Keratinocyte (primary cell): ENCODE measurements around the gene RTP5. TPM values are rescaled to one million over a fixed set of nuclear protein-coding genes. Genes with fewer than 3 reads are reported as not detected.

Source experiments
- DNase-seq: peaks from one replicate; pipeline ENCODE4 v3.0.0-alpha.2; 2011; ENCODE audit warnings: low read depth, missing footprints, low spot score
- FAIRE-seq: peaks from 2 replicates; lab custom pipeline; 2011; peaks lifted over from hg19 to GRCh38; lab: Jason Lieb, UNC
- H2AFZ ChIP-seq: 2 replicates; pipeline ENCODE4 v1.6.0; 2012; ENCODE audit warnings: low read length, control low read depth, inconsistent platforms; ENCODE audit not compliant: control insufficient read depth
- H3K27ac ChIP-seq: 2 replicates; pipeline ENCODE4 v1.5.1; 2011; ENCODE audit warnings: low read length; ENCODE audit not compliant: control insufficient read depth, insufficient read depth
- H3K27me3 ChIP-seq: 3 replicates; pipeline ENCODE4 v1.6.0; 2011; ENCODE audit warnings: low read length; ENCODE audit not compliant: control insufficient read depth, insufficient read depth; ENCODE audit errors: extremely low read depth
- H3K36me3 ChIP-seq, 2 experiments: 2 replicates in 1 of 2; 3 replicates in 1 of 2; pipeline ENCODE4 v1.5.1; 2011; ENCODE audit warnings: low read length in 2 of 2, mild to moderate bottlenecking in 1 of 2; ENCODE audit not compliant: control insufficient read depth in 2 of 2, insufficient read depth in 2 of 2; ENCODE audit errors: extremely low read depth in 1 of 2
- H3K4me1 ChIP-seq: 3 replicates; pipeline ENCODE4 v1.5.1; 2011; ENCODE audit warnings: low read length; ENCODE audit not compliant: control insufficient read depth, insufficient read depth; ENCODE audit errors: extremely low read depth
- H3K4me2 ChIP-seq: 3 replicates; pipeline ENCODE4 v1.6.0; 2011; ENCODE audit warnings: low read depth, low read length; ENCODE audit not compliant: control insufficient read depth, insufficient read depth; ENCODE audit errors: extremely low read depth
- H3K4me3 ChIP-seq, 3 experiments: fragments of 200-600 bp in 1 of 3; sonication (generic) in 1 of 3; 2 replicates in 2 of 3; 3 replicates in 1 of 3; pipeline ENCODE4 v1.5.1; 2011 to 2016; ENCODE audit warnings: low read length in 3 of 3, mild to moderate bottlenecking in 3 of 3, control low read depth in 2 of 3, inconsistent platforms in 1 of 3, low read depth in 1 of 3, mixed read lengths in 1 of 3, mixed run types in 1 of 3, moderate library complexity in 1 of 3; ENCODE audit not compliant: control insufficient read depth in 2 of 3, insufficient read depth in 2 of 3; ENCODE audit errors: extremely low read depth in 1 of 3
- H3K79me2 ChIP-seq: 2 replicates; pipeline ENCODE4 v1.6.0; 2012; ENCODE audit warnings: low read length; ENCODE audit not compliant: control insufficient read depth, insufficient read depth
- H3K9ac ChIP-seq: 3 replicates; pipeline ENCODE4 v1.6.0; 2011; ENCODE audit warnings: low read length; ENCODE audit not compliant: control insufficient read depth, insufficient read depth; ENCODE audit errors: extremely low read depth
- H3K9me1 ChIP-seq: 3 replicates; pipeline ENCODE4 v1.6.0; 2011; ENCODE audit warnings: low read length; ENCODE audit not compliant: control insufficient read depth, insufficient read depth; ENCODE audit errors: extremely low read depth
- H3K9me3 ChIP-seq: 2 replicates; pipeline ENCODE4 v1.5.1; 2012; ENCODE audit warnings: low read depth, low read length; ENCODE audit not compliant: control insufficient read depth
- H4K20me1 ChIP-seq: 3 replicates; pipeline ENCODE4 v1.6.0; 2011; ENCODE audit warnings: low read length; ENCODE audit not compliant: control insufficient read depth, insufficient read depth; ENCODE audit errors: extremely low read depth
- EZH2 ChIP-seq: IDR thresholded peaks from one replicate; pipeline ENCODE4 v1.6.1; 2012; ENCODE audit warnings: inconsistent platforms, mild to moderate bottlenecking, low read length, moderate library complexity
- dilution Hi-C: fragments of 300-500 bp; cut with MboI; formaldehyde crosslinking; loops from one replicate; pipeline ENCODE4 v1.7.0; 2020; ENCODE audit warnings: low sequenced_read_pairs; ENCODE audit not compliant: extremely low pct_ligation_motif_present
- polyA plus RNA-seq, 5 experiments: library from polyadenylated mRNA; depleted of rRNA in 3 of 5; stranded (reverse) in 3 of 5; stranded (forward) in 1 of 5; unstranded in 1 of 5; fragments of >200 nt; gene quantifications; 1 replicate in 1 of 5; 2 replicates in 3 of 5; 3 replicates in 1 of 5; pipeline versions ENCODE4 v1.2.1 to v1.2.3, GENCODE V29; 2011 to 2012; ENCODE audit warnings: missing spikeins in 2 of 5, low read depth in 1 of 5, low replicate concordance in 1 of 5
- TF ChIP-seq, protein P1 (sequence below), 3 experiments: IDR thresholded peaks in 1 of 3; conservative IDR thresholded peaks in 1 of 3; optimal IDR thresholded peaks in 1 of 3; 2 replicates in 2 of 3; 3 replicates in 1 of 3; pipeline versions ENCODE3 to v1.5.1; 2011; ENCODE audit warnings: low read length in 3 of 3, mild to moderate bottlenecking in 3 of 3, moderate library complexity in 2 of 3, control low read depth in 1 of 3, inconsistent platforms in 1 of 3; ENCODE audit not compliant: insufficient read depth in 2 of 3; ENCODE audit errors: extremely low read depth in 1 of 3

RTP5 gene
- polyA plus RNA-seq, 1 donor (not counting 4 experiments of a cell fraction or from before 2014, with no cell fraction given) = not detected

- peaks cover 16% of the 10 kb centered on the region for H3K27me3 ChIP-seq
- no peaks in the 10 kb centered on the region for H3K79me2 ChIP-seq
- no peak overlapping the region for H3K4me3 ChIP-seq
- TF ChIP-seq, protein P1, sequence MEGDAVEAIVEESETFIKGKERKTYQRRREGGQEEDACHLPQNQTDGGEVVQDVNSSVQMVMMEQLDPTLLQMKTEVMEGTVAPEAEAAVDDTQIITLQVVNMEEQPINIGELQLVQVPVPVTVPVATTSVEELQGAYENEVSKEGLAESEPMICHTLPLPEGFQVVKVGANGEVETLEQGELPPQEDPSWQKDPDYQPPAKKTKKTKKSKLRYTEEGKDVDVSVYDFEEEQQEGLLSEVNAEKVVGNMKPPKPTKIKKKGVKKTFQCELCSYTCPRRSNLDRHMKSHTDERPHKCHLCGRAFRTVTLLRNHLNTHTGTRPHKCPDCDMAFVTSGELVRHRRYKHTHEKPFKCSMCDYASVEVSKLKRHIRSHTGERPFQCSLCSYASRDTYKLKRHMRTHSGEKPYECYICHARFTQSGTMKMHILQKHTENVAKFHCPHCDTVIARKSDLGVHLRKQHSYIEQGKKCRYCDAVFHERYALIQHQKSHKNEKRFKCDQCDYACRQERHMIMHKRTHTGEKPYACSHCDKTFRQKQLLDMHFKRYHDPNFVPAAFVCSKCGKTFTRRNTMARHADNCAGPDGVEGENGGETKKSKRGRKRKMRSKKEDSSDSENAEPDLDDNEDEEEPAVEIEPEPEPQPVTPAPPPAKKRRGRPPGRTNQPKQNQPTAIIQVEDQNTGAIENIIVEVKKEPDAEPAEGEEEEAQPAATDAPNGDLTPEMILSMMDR (optimal IDR thresholded peaks at IDR 0.05 in 1 of 3, IDR thresholded peaks at IDR 0.05 in 1 of 3, conservative IDR thresholded peaks at IDR 0.05 in 1 of 3; ENCODE audit: extremely low read depth in 1 of 3, insufficient read depth in 2 of 3, low read length in 3 of 3) = no peak
- no peak for TF ChIP-seq EZH2
- dilution Hi-C loops = no loop called here
- H4K20me1 ChIP-seq = no peaks in the 10 kb centered on the region
- H3K9me1 ChIP-seq = no peaks in the 10 kb centered on the region
- no peaks in the 10 kb centered on the region for H3K9me3 ChIP-seq
- H2AFZ ChIP-seq = no peak overlapping the region
- peaks cover 46% of the 10 kb centered on the region for H3K4me1 ChIP-seq
- no peak overlapping the region for H3K27ac ChIP-seq
- no peaks in the 10 kb centered on the region for H3K36me3 ChIP-seq
- no peak for DNase-seq
- no peak for FAIRE-seq
- H3K4me2 ChIP-seq = no peak overlapping the region
- H3K9ac ChIP-seq = no peak overlapping the region
Observed at GRCh38 chr2:241893265-241893664, 23.7 kb downstream of the RTP5 start.

DNA sequence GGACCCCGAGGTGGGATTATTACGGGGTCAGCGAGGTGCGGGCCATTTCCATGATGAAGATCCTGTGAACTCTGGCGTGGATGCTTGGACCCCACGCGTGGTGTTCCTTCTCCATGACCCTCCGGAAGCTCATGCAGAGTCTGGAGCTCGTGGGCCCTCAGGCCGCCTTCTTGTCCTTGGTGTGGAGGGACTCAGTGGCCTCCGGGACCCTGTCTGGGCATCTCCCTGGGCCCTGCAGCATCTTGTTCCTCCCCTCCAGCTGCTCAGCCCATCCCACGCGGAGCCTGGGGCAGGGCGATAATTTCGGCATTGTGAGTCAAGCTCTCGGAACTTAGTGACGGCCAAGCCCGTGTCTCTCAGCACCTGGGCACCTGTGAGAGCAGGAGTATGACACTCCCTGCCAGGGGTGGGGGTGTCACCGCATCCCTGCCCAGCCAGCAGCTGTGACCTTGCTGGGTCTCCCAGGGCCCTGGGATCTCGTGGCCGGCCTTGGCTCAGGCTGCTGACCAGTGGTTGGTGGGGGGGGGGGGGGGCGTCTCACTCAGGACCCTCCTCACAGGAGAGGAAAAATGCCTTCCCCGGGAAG is 24.6 kb downstream of the RTP5 start:
- Histone ChIP-seq H3K9ac (no peak overlapping the region), H3K9me1 (no peaks in the 10 kb centered on the region), H2AFZ (no peak overlapping the region), H3K4me1 (peaks cover 46% of the 10 kb centered on the region), H3K4me2 (no peak overlapping the region), H3K4me3 (no peak overlapping the region), H3K36me3 (no peaks in the 10 kb centered on the region), H3K27me3 (peaks cover 16% of the 10 kb centered on the region), H3K9me3 (no peaks in the 10 kb centered on the region), H3K27ac (no peak overlapping the region), H4K20me1 (no peaks in the 10 kb centered on the region), H3K79me2 (no peaks in the 10 kb centered on the region)
- FAIRE-seq = peak; percentile 64
- DNase-seq = peak; percentile 54
- dilution Hi-C loops = no loop called here
- no peak for TF ChIP-seq EZH2
- TF ChIP-seq, protein P1 (optimal IDR thresholded peaks at IDR 0.05 in 1 of 3, IDR thresholded peaks at IDR 0.05 in 1 of 3, conservative IDR thresholded peaks at IDR 0.05 in 1 of 3; ENCODE audit: extremely low read depth in 1 of 3, insufficient read depth in 2 of 3, low read length in 3 of 3) = no peak
